Measurements from ENCODE around the gene FARP1. TPM values are rescaled to one million over a fixed set of nuclear protein-coding genes. Genes with fewer than 3 reads are reported as not detected.
"Not testable (repeated sequence)": the region's sequence is repeated elsewhere in the genome, so short reads cannot be mapped to it uniquely, and the experiment has no call there.

FARP1 gene
- total RNA-seq, 1 experiment from 2014 or later, result 33.0 TPM

GRCh38 chr13:98348466-98349200 is 205.7 kb downstream of the FARP1 start:
- in situ Hi-C loops (cut with HindIII; ENCODE audit: low pct_unique_long_range_greater_than_20kb, low sequenced_read_pairs), result no loop called here
- no peak for DNase-seq (ENCODE audit: low read depth)

- no peak for DNase-seq (ENCODE audit: low read depth)
- in situ Hi-C loops (cut with HindIII; ENCODE audit: low pct_unique_long_range_greater_than_20kb, low sequenced_read_pairs), result no loop called here
Observed at GRCh38 chr13:98349731-98350305, 206.9 kb downstream of the FARP1 start.

DNA sequence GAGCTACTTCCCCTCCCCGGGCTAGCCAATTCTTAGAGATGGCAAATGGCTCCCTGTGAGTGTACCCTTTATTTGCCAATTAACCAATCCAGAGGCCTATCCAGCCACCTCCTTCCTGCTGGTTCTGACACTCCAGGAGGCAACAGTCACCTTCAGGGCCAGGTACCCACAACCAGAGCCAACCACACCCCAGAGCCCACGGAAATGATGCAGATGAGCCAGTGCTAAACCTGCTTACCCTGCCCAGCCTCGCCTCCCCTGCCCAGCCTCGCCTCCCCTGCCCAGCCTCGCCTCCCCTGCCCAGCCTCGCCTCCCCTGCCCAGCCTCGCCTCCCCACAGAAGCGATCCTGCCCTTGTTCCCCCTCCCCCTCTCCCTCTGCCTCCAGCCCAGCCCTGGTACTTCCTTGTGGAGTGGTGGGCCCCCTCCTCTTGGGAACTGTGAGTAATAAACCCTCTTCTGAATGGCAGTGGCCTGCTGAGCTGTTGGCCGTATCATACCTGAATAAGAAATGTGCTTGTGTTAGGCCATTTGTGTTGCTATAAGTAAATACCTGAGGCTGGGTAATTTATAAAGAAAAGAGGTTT is 207.9 kb downstream of the FARP1 start:
- in situ Hi-C loops (cut with HindIII; ENCODE audit: low pct_unique_long_range_greater_than_20kb, low sequenced_read_pairs), result no loop called here
- no peak for DNase-seq (ENCODE audit: low read depth)

DNA sequence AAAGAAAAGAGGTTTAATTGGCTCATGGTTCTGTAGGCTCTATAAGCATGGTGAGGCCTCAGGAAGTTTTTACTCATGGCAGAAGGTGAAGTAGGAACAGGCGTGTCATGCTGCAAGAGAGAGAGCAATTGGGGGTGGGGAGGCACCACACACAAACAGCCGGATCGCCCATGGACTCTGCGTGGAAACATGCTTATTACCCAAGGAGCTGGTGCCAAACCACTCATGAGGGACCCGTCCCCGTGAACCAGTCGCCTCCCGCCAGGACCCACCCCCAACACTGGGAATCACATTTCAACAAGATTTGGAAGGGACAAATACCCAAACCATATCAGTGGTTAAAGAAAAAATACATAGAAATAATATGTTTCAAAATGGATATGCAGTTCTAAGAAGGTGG is 208.7 kb downstream of the FARP1 start:
- in situ Hi-C loops (cut with HindIII; ENCODE audit: low pct_unique_long_range_greater_than_20kb, low sequenced_read_pairs), result no loop called here

DNA sequence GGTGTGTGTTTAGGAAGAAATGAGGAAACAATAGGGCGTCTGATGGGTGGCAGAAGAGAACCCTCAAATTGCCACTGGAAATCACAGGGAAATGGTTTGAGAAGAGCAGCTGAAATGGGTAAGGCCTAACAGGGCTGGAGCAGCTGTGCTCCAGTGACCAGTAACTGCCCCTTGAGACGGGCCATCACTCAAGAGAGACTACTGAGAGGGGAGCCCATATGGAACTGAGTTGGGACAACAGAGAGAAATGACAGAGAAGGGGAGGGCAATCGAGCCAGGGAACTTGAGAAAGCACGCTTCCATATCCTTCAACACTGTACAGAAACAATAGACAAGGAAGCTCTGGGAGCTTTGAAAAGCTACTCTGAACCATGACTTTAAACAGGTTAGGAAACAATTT is 209.3 kb downstream of the FARP1 start:
- in situ Hi-C loops (cut with HindIII; ENCODE audit: low pct_unique_long_range_greater_than_20kb, low sequenced_read_pairs), result no loop called here
- no peak for DNase-seq (ENCODE audit: low read depth)

More for the DNA sequence above, 208.7 kb downstream of the FARP1 start:
- no peak for DNase-seq (ENCODE audit: low read depth)

GRCh38 chr13:98353750-98354149 is 210.9 kb downstream of the FARP1 start:
- in situ Hi-C loops (cut with HindIII; ENCODE audit: low pct_unique_long_range_greater_than_20kb, low sequenced_read_pairs), result no loop called here
- DNase-seq (ENCODE audit: low read depth), result no peak

GRCh38 chr13:98358937-98359336 is 216.0 kb downstream of the FARP1 start:
- DNase-seq (ENCODE audit: low read depth), result no peak
- in situ Hi-C loops (cut with HindIII; ENCODE audit: low pct_unique_long_range_greater_than_20kb, low sequenced_read_pairs), result no loop called here

- no peak for DNase-seq (ENCODE audit: low read depth)
- in situ Hi-C loops (cut with HindIII; ENCODE audit: low pct_unique_long_range_greater_than_20kb, low sequenced_read_pairs), result no loop called here
Observed at GRCh38 chr13:98360545-98360944, 217.7 kb downstream of the FARP1 start.

DNA sequence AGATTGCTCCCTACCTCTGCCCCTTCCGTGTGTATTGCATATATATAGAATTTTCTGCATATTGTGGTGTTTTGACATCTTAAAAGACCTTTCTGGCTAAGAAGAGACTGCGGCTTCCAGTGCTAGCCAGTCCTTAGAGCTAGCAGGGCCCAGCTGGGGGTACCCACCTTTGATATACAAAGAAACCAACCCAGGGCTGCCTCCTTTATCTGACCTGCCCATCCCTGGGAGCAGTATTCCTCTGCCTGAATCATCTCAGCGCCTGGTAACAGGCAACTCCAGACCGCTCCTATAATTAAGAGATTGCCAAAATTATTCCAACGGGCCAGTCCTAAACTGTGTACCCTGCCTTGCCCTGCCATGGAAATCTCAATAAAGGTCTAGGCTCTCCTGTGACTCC is 220.4 kb downstream of the FARP1 start:
- in situ Hi-C loops (cut with HindIII; ENCODE audit: low pct_unique_long_range_greater_than_20kb, low sequenced_read_pairs), result no loop called here
- no peak for DNase-seq (ENCODE audit: low read depth)

DNA sequence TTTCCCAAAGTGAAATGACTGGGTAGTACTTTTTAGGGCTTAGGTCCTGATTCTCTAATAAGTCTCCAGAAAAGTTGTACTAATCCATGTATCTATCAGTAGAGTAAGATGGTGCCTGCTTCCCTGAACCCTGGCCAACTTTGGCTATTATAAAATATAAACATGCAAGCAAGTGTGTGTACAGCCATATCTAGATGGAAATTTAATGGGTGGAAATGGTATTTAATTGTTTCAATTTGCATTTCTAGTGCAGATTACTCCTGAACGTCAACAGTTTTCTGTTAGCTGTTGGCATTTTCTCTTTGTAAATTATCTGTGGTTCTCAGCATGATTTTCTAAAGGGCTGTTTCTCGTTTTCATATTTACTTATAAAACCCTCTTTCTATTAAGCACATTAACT is 221.3 kb downstream of the FARP1 start:
- DNase-seq (ENCODE audit: low read depth), result no peak
- in situ Hi-C loops (cut with HindIII; ENCODE audit: low pct_unique_long_range_greater_than_20kb, low sequenced_read_pairs), result no loop called here

GRCh38 chr13:98364647-98365046 is 221.8 kb downstream of the FARP1 start:
- DNase-seq (ENCODE audit: low read depth), result no peak
- in situ Hi-C loops (cut with HindIII; ENCODE audit: low pct_unique_long_range_greater_than_20kb, low sequenced_read_pairs), result no loop called here

DNA sequence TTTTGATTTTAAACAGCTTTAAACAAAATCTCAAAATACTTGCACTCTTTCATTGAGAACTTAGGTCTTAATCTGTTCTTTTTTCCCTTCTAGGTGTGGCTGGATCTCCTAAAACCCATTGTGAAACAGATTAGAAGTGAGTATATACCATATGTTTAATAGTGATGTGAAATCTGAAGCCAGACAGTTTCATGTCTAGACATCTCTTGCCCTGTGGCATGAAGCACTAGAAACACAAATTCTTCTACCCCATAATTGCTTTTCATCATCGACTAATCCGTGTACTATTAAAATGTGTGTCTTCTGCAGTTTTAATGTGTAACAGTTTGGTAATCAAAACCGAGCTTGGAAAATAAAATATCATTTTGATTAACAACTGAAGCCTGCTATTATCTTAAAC is 222.4 kb downstream of the FARP1 start:
- DNase-seq (ENCODE audit: low read depth), result no peak
- in situ Hi-C loops (cut with HindIII; ENCODE audit: low pct_unique_long_range_greater_than_20kb, low sequenced_read_pairs), result no loop called here

- DNase-seq (ENCODE audit: low read depth), result no peak
- in situ Hi-C loops (cut with HindIII; ENCODE audit: low pct_unique_long_range_greater_than_20kb, low sequenced_read_pairs), result no loop called here
Observed at GRCh38 chr13:98366010-98366409, 223.1 kb downstream of the FARP1 start.

GRCh38 chr13:98366443-98366842 is 223.5 kb downstream of the FARP1 start:
- DNase-seq (ENCODE audit: low read depth), result no peak
- in situ Hi-C loops (cut with HindIII; ENCODE audit: low pct_unique_long_range_greater_than_20kb, low sequenced_read_pairs), result no loop called here

DNA sequence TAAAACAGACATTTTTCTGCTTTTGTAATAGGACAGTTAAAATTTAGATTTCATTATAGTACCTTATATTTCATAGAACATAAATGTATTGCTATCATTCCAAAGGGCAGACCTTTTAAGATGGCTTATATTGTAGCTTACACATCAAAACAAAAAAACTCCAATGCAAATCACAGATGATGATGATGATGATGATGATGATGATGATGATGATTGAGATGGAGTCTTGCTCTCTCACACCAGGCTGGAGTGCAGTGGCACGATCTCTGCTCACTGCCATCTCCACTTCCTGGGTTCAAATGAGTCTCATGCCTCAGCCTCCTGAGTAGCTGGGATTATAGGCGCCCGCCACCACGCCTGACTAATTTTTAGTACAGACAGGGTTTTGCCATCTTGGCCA is 224.1 kb downstream of the FARP1 start:
- no peak for DNase-seq (ENCODE audit: low read depth)
- in situ Hi-C loops (cut with HindIII; ENCODE audit: low pct_unique_long_range_greater_than_20kb, low sequenced_read_pairs), result no loop called here

GRCh38 chr13:98368019-98368418 is 225.1 kb downstream of the FARP1 start:
- DNase-seq (ENCODE audit: low read depth), result no peak
- in situ Hi-C loops (cut with HindIII; ENCODE audit: low pct_unique_long_range_greater_than_20kb, low sequenced_read_pairs), result no loop called here

GRCh38 chr13:98369520-98369919 is 226.6 kb downstream of the FARP1 start:
- DNase-seq (ENCODE audit: low read depth); in situ Hi-C loops (cut with HindIII; ENCODE audit: low pct_unique_long_range_greater_than_20kb, low sequenced_read_pairs): not testable (repeated sequence)

DNA sequence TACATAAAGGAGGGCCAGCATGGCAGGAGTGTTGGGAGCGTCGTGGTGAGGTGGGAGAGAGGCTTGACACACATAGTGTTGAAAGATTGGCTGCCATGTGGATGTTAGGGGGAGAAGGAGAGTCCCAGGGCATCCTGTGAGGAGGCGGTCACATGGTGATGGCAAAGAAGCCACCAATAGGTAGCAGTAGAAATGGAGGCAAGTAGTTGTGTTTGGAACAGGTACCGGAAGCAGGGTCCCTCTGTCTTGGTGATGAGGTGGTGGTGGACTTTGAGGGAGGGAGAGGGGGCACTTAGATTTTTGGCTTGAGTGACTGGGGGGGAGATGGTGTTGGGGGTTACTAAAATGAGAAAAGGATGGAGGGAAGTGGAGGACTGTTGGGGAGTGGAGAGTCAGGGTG is 227.4 kb downstream of the FARP1 start:
- DNase-seq (ENCODE audit: low read depth), result no peak
- in situ Hi-C loops (cut with HindIII; ENCODE audit: low pct_unique_long_range_greater_than_20kb, low sequenced_read_pairs), result no loop called here

- in situ Hi-C loops (cut with HindIII; ENCODE audit: low pct_unique_long_range_greater_than_20kb, low sequenced_read_pairs), result no loop called here
- DNase-seq (ENCODE audit: low read depth), result no peak
Observed at GRCh38 chr13:98370806-98371515, 228.1 kb downstream of the FARP1 start.

All from Caki2 (cell line).